A673 (cell line): Measurements from ENCODE around the gene LONP2.

Experiments
- EZH2 ChIP-seq: fragments of 200-600 bp; sonication (generic); IDR thresholded peaks from 2 replicates; pipeline ENCODE4 v1.6.1; 2017; ENCODE audit warnings: borderline replicate concordance, low read depth, mild to moderate bottlenecking, mixed read lengths, antibody characterized with exemption, low read length; ENCODE audit not compliant: poor library complexity, severe bottlenecking
- TF ChIP-seq, protein P1 (sequence below): fragments of 300-800, 200-600 bp; sonication (generic); conservative IDR thresholded peaks from 2 replicates; pipeline ENCODE4 v1.5.1; 2017; ENCODE audit warnings: low read depth, mild to moderate bottlenecking, antibody characterized with exemption, low read length, moderate library complexity, mixed read lengths

- TF ChIP-seq, protein P1, sequence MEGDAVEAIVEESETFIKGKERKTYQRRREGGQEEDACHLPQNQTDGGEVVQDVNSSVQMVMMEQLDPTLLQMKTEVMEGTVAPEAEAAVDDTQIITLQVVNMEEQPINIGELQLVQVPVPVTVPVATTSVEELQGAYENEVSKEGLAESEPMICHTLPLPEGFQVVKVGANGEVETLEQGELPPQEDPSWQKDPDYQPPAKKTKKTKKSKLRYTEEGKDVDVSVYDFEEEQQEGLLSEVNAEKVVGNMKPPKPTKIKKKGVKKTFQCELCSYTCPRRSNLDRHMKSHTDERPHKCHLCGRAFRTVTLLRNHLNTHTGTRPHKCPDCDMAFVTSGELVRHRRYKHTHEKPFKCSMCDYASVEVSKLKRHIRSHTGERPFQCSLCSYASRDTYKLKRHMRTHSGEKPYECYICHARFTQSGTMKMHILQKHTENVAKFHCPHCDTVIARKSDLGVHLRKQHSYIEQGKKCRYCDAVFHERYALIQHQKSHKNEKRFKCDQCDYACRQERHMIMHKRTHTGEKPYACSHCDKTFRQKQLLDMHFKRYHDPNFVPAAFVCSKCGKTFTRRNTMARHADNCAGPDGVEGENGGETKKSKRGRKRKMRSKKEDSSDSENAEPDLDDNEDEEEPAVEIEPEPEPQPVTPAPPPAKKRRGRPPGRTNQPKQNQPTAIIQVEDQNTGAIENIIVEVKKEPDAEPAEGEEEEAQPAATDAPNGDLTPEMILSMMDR = no peak
- TF ChIP-seq EZH2 = no peak
Observed at GRCh38 chr16:48225456-48225855, 18.6 kb upstream of the LONP2 start.
